ENCODE data around the gene RAG1.

DNA sequence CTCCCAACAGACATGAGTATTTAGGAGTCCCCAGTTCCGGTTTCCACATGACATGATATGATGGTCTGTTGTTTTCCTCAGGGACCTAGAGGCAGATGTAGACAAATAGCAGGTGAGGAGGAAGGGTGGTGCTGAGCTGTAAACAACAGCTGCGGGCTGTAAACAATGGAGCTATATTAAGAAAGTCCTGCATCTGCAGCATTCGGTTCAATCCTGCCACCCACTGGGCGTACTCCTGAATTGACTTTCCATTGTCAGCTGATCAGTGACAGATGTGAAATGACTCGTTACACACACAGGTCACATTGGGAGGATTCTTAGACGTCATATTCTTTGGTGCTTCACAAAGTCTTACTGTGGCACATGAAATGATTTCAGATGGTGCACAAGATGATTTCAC lies 26.8 kb upstream of the RAG1 start:
- TF ChIP-seq CTCF (IDR thresholded peaks at IDR 0.05): no peak
- TF ChIP-seq, protein P1, sequence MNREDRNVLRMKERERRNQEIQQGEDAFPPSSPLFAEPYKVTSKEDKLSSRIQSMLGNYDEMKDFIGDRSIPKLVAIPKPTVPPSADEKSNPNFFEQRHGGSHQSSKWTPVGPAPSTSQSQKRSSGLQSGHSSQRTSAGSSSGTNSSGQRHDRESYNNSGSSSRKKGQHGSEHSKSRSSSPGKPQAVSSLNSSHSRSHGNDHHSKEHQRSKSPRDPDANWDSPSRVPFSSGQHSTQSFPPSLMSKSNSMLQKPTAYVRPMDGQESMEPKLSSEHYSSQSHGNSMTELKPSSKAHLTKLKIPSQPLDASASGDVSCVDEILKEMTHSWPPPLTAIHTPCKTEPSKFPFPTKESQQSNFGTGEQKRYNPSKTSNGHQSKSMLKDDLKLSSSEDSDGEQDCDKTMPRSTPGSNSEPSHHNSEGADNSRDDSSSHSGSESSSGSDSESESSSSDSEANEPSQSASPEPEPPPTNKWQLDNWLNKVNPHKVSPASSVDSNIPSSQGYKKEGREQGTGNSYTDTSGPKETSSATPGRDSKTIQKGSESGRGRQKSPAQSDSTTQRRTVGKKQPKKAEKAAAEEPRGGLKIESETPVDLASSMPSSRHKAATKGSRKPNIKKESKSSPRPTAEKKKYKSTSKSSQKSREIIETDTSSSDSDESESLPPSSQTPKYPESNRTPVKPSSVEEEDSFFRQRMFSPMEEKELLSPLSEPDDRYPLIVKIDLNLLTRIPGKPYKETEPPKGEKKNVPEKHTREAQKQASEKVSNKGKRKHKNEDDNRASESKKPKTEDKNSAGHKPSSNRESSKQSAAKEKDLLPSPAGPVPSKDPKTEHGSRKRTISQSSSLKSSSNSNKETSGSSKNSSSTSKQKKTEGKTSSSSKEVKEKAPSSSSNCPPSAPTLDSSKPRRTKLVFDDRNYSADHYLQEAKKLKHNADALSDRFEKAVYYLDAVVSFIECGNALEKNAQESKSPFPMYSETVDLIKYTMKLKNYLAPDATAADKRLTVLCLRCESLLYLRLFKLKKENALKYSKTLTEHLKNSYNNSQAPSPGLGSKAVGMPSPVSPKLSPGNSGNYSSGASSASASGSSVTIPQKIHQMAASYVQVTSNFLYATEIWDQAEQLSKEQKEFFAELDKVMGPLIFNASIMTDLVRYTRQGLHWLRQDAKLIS (CRISPR knock-in tag; IDR thresholded peaks at IDR 0.05; ENCODE audit: borderline replicate concordance): no peak
- TF ChIP-seq ATF2 (CRISPR knock-in tag; IDR thresholded peaks at IDR 0.05; ENCODE audit: borderline replicate concordance, low read depth): no peak
